Activated CD4-positive, alpha-beta T cell treated with anti-CD3 and anti-CD28 coated beads for 4 hours (primary cell): ENCODE measurements around the gene EXD3.
"Not testable (repeated sequence)": the region's sequence is repeated elsewhere in the genome, so short reads cannot be mapped to it uniquely, and the experiment has no call there.

Source experiments
- DNase-seq, 2 donors: peaks; one replicate each; pipeline ENCODE4 v3.0.0-alpha.2; 2020

EXD3 gene, protein sequence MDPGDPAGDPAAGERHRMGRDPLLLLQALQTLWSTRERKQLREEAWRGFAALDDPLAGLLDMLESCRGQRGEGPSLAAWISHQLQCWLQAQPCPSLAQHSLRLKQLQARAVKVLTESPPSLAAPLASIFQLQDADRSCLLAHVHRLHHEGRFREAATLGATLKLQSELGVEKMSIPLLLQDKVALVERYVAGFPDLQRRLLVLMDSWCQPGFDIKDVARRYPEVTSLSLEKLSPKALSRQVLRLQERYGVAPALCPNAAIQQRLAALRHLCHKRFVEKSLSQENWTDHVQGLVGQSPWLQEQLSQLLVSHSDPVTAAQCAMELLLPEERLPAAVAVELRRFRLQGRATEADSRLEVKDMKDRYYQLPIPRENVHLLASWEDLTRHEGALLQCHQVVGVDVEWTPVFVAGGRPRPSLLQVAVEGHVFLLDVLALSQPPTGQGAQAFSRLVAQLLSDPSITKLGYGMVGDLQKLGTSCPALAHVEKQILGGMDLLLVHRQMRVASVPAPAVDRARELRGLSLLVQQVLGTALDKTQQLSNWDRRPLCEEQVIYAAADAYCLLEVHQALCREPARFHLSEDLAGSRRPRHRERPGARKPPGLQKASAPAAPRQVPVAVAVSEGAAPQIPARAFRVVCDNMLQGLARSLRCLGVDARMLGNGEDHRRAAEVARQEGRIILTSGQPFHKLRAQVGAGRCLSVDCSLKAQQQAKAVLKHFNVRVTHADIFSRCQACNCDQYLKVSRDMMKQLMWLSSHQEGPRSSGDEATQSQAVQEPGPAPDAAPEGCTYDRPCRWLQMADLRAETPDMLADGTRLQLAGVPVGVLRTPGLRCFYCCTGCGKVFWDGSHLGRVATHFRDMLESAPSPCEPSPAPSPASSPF

DNA sequence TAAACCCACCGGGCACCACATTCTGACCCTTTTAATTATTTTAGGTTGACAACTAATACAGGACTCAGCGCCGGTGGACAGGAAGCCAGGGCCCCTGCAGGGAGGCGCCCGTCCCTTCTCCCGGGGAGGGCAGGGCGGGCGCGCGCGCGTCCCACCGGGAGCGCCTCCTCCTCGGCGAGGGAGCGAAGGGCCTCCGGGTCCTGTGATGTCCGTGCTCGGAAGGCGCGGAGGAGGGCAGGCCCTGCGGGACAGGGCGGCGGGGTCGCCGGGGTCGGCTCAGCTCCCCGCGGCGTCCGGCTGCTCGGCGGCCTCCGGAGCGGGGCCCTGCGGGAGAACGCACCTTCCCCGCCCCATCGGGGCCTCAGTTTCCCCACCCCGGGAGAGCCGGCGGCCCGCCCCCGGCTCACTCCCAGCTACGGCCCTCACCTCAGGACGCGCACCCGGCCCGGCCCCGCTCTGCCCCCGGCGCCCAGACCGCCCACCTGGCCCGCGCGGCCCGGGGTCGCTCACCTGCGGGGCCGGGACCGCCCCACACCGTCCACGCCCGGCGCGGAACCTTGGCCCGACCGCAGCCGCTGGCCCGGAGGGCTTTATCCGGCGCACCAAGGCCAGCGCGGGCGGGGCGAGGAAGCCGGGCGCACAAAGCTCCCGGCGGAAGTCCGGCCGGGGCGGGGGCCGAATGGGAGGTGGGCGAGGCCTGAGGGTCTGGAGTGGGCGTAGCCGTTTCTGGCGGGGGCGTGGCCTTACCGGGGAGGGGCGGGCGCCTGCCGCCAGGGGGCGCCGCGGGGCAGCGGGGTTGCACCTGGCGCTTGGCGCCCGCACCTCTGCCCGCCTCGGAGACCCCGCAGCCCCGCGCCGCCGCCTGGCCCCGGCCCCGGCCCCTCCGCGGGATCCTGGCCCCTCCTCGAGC is at the start of gene EXD3, which contains the start of gene NOXA1:
Gene EXD3, minus strand, starts transcription at position 559 of the 910 bp plus-strand sequence. CDS start 27,805 bp downstream, outside the sequence.
Gene NOXA1, plus strand, starts transcription at position 790 of the 910 bp plus-strand sequence. CDS start 137 bp downstream, outside the sequence.
- DNase-seq: peak; percentile 88 to 91

DNA sequence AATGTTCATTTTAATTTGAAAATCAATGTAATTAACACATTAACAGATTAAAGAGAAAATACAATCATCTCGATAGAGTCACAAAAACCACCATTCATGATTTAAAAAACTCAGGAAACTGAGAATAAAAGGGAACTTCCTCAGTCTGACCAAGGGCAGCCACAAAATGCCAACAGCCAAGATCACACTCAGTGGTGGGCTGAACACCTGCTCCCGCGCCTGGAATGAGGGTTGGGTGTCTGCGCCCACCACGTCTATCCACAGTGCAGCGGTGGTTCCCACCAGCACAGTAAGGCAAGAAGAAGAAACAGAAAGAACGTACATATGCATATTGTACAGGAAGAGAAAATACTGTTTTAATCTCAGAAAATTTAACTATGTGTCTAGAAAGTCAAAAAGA is 47.8 kb upstream of the EXD3 start:
- DNase-seq: no peak

DNA sequence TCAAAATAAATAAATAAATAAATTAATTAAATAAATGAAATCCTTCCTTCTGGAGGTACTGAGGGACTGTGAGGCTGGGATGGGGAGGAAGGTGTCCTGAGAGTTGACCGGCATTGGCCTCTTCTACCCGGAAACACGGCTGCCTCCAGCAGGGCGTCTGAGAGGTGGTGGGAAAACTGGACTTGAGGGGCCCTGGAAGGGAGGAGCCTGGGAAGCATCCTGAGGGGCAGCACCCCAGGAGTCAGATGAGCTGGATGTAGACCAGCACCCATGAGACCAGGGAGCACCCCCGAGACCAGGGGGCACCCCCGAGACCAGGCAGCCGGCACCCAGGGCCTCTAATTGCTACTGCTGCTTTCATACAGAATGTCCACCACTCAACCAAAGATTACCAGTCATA is 44.9 kb upstream of the EXD3 start:
- DNase-seq: no peak

DNA sequence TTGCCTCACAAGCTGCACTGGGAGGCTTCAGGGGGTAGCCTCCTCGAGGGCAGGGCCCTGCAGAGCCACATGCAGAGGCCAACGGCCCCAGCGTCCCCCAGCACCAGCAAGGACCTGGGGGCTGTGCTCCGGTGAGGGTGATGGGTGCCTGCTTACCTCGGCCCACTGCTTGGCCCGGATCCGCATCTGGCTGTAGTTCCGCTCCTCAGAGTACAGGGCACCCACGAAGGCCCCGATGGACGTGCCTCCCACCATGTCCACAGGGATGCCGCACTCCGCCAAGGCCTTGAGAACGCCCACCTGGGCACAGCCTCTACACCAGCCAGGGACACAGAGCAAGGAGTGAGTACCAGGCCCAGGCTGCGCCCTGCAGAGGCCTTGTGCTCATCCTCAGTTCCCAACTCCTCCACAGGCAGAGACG is 44.2 kb upstream of the EXD3 start:
- no peak for DNase-seq

DNA sequence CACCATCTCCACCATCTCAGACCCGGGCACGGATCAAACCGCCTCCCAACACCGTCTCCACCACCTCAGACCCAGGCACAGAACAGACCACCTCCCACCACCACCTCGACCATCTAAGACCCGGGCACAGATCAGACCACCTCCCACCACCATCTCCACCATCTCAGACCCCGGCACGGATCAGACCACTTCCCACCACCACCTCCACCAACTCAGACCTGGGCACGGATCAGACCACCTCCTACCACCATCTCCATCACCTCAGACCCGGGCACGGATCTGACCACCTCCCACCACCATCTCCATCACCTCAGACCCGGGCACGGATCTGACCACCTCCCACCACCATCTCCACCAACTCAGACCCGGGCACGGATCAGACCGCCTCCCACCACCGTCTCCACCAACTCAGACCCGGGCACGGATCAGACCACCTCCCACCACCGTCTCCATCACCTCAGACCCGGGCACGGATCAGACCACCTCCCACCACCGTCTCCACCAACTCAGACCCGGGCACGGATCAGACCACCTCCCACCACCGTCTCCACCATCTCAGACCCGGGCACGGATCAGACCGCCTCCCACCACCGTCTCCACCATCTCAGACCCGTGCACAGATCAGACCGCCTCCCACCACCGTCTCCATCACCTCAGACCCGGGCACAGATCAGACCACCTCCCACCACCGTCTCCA is 43.6 kb upstream of the EXD3 start:
- not testable (repeated sequence) for DNase-seq

DNA sequence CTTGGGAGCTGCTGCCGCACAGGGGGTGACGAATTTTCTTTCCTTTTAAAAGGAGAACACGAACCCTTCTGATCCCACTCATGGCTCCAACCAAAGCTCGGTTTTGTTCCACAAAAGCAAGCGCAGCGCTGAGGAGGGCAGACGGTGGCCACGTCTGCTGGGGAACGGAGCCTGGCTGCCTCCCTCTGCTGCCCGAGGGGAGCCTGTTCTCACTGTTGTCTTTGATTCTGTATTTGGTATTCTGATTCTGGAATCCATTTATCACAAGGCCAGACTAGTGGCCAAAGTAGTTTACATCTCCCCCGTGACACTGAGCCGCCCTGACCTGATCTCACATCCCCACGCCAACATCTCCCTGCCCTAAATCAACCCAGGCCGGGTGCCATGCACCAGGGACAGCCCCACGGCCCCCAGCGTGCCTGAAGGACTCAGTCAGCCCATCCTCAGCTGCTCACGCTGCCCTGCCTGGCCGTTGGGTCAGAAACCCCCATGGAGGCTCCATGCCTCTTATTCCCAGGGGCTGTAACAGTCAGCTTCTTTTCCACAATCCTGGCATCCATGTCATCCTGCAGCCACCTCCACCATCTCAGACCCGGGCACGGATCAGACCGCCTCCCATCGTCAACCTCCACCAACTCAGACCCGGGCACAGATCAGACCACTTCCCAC is 42.9 kb upstream of the EXD3 start:
- no peak for DNase-seq

DNA sequence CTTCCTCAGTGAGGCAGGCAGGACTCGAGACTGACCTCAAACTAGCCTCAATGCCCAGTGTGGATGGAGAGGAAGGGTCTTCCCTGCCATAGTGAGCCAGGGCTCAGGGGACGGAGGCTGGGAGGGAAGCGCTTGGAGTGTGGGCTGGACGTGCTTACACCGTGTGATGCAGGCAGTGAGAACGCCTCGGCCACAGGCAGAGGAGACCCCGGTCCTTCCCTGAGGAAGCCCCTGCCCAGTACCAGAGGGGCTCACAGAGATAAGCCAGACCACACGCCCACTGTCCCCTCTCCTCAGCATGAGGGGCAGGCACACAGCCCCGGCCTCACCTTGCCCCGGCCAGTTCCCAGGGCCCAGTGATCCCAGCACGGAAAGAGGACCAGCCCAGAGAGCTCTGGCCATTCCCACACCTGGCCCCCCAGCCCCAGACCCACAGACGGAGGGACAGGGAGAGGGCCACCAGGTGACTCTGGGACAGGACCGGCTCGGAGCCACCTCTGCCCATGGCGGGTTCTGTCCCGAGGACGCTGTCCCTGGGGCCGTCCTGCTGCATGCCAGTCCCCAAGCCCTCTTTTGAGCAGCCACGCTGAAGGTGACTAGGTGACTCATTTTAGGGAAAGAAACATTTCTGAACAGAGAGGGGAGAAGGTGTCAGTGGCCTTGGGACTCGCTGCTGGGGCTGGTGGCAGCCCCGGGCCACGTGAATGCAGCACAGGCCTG is 42.2 kb upstream of the EXD3 start:
- no peak for DNase-seq

DNA sequence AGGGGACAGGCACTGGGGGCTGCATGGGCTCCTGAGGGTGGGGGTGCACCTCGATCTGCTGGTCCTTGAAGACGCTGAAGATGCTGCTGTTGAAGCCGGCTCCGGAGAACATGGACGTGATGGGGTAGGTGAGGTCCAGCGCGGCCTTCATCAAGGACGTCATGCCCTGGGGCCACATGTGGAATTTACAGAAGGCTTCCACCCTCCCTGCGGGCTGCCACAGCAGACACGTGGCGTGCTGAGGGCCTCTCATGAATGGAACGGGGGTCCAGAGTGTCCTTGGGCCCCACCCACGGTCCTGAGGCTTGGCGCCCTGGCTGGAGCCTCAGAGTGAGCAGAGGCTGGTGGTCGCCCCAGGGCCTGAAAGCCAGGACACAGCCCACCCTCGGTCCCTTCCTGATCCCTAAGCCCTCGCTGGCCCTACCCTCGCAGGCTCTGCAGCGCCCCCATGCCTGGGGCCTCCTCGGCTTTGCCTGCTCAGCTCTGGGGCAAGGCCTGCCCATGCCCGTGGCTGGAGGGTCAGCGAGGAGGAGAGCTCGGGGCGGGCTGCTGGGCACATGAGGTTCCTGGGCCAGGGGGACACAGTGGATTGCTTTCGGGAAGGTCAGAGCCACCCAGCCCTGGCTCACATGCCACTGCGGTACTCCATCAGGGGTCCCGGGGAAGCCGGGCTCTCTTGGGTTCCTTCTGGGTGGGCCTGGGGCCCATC is 41.5 kb upstream of the EXD3 start:
- no peak for DNase-seq

DNA sequence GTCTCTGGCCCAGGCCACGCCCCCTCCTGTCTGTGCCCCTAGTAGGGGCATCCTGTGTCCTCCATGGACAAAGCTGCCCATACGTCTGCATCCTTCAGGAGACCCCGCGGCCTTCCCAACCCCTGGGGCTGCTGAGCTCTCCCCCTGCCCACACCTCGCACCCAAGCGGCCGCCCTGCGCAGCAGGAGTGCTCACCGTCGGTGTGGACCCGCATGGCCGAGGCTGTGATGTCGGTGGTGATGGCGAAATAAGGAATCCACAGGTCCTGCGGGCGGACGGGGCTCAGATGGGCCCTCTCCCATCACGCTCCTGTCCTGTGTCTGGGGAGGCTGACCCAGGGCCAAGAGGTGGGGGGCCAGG is 40.9 kb upstream of the EXD3 start:
- no peak for DNase-seq

DNA sequence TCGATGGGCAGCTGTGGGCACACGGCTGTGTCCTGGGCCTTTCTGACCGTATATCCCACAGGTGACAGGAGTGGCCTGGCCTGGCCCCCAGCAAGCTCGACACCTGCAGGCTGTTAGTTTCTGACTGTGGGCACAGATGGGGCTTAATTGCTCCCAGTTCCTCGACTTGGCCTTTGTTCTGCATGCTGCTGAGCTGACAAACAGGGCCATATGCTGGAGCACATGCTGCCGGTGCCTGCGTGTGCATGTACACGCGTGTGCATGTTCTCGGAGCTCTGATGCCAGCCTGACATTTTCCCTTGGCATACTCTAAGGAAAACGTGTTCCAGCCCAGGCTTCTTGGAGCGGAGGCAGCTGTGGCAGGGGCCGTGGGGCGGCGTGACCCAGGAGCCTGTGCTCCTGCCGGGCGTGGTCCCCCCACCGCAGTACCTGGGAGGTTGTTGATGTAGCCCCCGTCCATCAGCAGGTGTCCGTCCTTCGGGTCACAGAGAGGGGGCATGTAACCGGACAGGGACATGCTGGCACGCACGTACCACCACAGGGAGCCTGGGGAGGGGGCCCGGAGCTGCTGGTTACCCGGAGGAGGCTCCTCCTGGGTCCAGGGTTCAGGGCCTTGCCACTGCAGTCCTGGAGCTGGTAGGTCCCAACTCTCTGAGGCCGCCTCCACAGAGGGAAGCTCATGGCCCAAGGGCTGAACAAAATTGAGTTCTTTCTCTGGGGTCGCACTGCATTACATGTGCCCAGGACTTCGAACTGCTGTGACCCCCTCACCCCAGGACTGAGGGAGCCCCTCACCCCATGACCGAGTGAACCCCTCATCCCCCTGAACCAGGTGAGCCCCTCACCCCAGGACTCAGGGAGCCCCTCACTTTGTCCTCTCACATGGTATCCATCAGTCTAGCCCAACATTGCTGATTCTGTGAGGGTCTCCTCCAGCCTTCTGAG is 40.3 kb upstream of the EXD3 start:
- DNase-seq: no peak

DNA sequence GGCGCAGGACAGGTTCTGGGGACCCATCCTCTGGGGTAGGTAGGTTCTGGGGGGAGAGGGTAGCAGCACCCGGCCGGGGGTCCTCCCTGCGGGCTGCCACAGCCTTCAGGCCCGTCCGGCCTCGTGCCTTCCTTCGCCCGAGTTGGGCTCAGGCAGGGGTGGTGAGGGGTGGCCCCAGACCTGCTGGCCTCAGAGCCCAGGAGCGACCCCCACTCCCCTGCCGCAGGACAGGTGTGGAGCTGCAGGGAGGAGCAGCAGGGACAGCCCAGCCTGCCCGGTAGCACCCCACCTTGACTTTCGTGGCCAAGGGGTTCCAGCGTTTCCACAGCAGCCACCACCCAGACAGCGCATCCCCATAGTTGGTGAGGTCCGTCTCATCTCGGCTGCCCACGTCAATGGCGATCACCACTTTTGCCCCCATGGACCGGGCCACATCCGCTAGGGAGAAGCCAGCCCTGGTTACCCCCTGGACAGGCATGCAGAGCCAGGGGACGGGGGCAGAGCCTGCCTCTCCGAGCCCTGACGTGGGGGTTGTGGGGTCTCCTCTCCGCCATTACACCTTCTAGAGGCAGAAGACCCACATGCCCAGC is 39.5 kb upstream of the EXD3 start:
- no peak for DNase-seq

DNA sequence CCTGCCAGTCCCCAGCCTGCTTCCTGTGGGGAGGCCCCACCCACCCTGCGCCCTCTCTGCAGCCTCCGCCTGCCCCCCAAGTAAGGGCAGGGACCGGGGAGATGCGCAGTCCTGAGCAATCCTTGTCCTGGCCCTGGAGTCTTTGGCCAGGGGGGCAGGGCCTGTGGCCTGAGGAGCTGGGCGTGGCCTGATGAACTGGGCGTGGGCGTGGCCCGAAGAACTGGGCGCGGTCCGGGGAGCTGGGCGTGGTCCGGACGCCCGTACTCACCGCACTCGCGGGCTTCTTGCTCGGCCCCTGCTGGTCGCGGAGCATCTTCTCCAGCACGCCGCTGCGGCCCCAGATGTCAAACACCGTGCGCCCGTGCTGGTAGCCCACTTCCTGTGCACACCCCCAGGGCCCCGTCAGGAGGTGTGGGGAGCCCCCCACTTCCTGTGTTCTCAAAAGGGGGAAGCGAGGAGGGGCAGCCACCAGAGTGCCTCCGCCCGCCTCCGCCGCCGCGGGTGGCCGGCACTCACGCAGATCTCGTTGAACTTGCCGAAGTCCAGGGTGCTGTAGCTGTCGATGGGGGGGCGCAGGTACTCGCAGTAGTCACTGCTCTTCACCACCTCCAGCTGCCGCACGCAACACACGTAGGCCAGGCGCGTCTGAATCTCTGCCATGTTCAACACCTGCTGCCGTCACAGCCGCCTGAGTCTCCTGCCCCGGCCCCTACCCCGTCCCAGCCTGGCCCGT is 38.9 kb upstream of the EXD3 start:
- peak in 1 of 2 donors; percentile 62 for DNase-seq

DNA sequence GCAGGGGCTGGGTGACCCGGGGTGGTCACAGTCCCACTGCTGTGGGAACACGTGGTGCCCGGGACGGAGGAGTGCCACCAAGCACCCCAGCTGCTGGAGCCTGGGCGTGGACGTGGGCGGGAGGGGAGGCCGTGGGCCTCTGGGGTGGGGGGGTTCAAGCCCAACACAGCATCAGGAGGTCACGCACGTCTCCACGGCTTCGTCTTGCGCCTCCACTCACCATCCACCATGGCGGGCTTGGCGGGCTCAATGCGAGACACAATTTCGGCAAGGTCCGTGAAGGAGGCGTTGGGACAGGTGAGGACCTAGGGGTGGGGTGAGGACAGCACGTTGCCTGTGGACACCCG is 38.3 kb upstream of the EXD3 start:
- no peak for DNase-seq

DNA sequence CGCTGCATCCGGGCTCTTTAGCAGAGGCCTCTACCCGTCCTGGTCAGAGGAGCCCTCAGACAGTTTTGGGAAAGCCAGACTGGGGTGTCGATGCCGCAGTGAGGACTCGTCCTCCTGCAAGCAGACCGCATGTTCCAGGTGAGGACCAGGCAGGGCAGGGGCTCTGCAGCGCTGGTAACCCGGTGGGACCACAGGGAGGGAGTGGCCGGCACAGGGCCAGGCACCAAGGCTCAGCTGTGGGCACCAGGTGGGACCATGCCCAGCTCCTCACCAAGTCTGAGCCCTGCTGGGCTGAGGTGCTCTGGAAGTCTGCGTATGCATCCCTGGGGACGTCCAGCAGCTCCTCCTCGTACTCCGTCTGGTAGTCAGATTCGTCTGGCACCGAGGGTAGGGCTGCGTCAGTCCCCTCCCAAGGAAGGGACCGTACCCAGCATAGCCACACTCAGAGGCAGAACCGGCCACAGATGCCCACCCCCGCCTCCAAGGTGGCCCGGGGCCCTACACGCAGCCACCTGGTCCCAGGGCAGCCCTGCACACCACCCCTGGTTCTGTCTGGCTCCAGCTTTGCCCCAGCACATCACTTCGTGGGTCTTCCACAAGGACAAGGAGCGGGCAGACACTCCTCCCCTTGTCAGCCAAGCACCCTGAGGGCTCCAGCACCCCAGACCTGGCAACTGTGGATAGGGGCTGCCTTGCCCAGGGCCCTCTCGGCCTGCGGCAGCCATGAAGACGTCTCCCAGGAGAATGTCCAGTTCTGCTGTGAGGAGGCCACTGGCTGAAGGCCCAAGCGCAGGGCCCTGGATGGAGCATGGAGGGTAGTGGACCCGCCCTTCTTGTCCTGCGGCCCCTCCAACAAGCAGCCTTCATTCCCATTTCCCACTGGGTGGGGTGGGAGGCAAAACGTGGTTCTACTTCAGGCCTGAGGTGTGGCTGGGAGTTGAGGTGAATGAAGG is 37.7 kb upstream of the EXD3 start:
- DNase-seq: no peak

DNA sequence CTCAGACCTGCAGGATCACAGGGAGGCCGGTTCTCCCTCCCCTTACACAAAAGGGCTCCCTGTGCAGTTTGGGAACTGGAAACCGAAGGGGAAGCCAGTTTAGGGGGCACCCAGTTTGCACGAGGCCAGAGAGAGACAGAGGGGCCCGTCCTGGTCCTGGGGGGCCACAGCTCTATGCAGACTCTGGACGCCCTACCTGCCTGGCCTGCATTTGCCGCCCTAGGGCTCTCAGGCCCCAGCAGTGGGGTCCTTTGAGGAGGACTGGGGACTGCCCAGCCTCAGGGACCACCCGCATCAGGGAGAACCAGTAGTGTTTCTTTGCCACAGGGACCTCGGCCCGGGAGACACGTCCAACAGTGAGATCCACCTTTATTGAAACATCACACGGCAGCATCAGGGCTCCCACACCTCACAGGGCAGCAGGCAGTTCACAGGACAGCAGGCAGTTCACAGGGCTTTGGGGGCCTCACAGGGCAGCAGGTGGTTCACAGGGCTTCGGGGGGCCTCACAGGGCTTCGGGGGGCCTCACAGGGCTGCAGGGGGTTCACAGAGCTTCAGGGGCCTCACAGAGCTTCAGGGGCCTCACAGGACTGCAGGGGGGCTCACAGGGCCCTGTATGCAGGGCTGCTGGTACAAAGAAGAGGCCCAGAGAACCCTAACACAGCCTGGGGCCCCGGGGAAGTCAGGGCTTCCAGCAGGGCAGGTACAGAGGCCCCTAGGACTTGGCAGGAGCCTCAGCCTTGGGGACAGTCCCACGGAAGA is 36.8 kb upstream of the EXD3 start:
- DNase-seq: no peak

DNA sequence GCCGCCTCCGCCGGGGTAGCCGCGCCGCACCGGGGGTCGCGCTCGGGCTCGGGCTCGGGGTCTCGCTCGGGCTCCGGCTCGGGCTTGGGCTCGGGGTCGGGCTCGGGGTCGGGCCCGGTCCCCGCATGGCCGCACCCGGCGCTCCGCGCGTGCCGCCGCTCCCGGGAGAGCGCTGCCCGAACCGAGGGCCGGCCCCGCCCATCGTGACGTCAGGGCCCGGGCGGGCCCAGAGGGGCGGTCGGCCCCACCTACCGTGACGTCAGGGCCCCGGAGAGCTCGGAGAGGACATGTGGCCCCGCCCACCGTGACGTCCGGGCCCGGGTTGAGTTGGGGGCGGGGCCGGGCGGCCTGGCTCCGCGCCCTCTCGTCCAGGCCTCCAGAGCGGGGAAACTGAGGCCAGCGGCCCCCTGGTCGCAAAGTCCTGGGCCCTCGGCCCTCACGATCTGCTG is 36.2 kb upstream of the EXD3 start, which contains the start of gene NSMF:
Gene NSMF, minus strand, starts transcription at position 183 of the 449 bp plus-strand sequence. CDS start 232 bp downstream, outside the sequence.
- DNase-seq: peak; percentile 93 to 97
